Ovary (tissue), 3 donors: ENCODE results near the gene CACNA2D3.

ENCODE experiments used
- CTCF ChIP-seq, 3 donors: fragments of 450-650 bp in 2 of 3; fragments of 200-600 bp in 1 of 3; IDR thresholded peaks; one replicate each; pipeline versions ENCODE4 v1.5.1 to v1.8.0; 2016 to 2022; ENCODE audit warnings: antibody characterized with exemption in 3 of 3, mild to moderate bottlenecking in 1 of 3
- EP300 ChIP-seq: sonication (generic); formaldehyde crosslinking; IDR thresholded peaks from one replicate; pipeline ENCODE4 v1.6.1; 2017; ENCODE audit warnings: antibody characterized with exemption
- POLR2A ChIP-seq: fragments of 450-650 bp; IDR thresholded peaks from one replicate; pipeline ENCODE4 v1.6.1; 2017; ENCODE audit warnings: antibody characterized with exemption, mild to moderate bottlenecking, moderate library complexity
- donor health status: DM: no; HTN: no; CAD: no.

DNA sequence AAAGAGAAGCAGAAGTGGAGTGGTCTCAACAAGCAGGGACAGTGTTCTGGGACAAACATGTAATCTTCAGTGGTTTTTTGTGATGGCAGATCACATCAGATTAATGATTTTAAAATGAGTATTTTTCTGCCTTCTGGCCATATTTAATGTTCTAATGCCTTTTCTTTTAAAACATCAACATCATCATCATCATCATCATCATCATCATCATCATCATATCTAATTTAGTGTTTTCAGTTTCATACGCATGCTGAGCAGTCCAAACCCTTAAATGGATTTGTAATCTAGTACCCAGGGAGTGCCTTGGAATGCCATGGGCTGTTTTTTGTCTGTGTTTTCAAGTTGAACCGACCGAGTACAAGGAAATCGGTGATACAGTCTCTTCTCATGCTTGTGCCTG is 68.9 kb downstream of the CACNA2D3 start:
- no peak for TF ChIP-seq CTCF (IDR thresholded peaks at IDR 0.05)
- no peak for TF ChIP-seq POLR2A
- no peak for TF ChIP-seq EP300
